IMR-90 (cell line): ENCODE data around the gene ANKMY1. TPM values are rescaled to one million over a fixed set of nuclear protein-coding genes. Genes with fewer than 3 reads are reported as not detected.

ENCODE experiments used
- ATAC-seq: fragments of 200-7000 bp; cut with Tn5 transposase; 2 replicates; pipeline ENCODE4 v1.9.1; 2020; ENCODE audit warnings: low read depth, mild to moderate bottlenecking, moderate library complexity
- BruUV-seq: library from RNA; stranded (reverse); fragments of 400-500 nt; replicated peaks from 2 replicates; lab custom pipeline; 2021; lab: Mats Ljungman, UMichigan
- CTCF ChIA-PET: fragments of 300-600 bp; formaldehyde crosslinking; extraction: SDS; loops from one replicate; lab custom pipeline; 2021; ENCODE audit warnings: antibody characterized with exemption; lab: Yijun Ruan, JAX
- POLR2A ChIA-PET: fragments of 300-600 bp; sonication (Branson Sonifier 250); formaldehyde crosslinking; loops from one replicate; lab custom pipeline; 2022; ENCODE audit warnings: antibody characterized with exemption; ENCODE audit not compliant: unreplicated experiment; lab: Charles Lee
- DNase-seq: peaks from one replicate; pipeline ENCODE4 v3.0.0; 2013
- H2AFZ ChIP-seq: replicated peaks from 2 replicates; pipeline ENCODE3; 2013; ENCODE audit warnings: low read length, mild to moderate bottlenecking; ENCODE audit not compliant: poor library complexity
- H2AK5ac ChIP-seq: 2 replicates; pipeline ENCODE4 v1.6.1; 2013; ENCODE audit warnings: low read depth, low read length, inconsistent platforms
- H2AK9ac ChIP-seq: replicated peaks from 2 replicates; pipeline ENCODE3; 2013; ENCODE audit warnings: mild to moderate bottlenecking, low read depth, low read length, moderate library complexity; ENCODE audit not compliant: poor library complexity
- H2BK120ac ChIP-seq: 2 replicates; pipeline ENCODE4 v1.6.1; 2013; ENCODE audit warnings: low read depth, low read length, inconsistent platforms
- H2BK15ac ChIP-seq: 3 replicates; pipeline ENCODE4 v1.6.1; 2013; ENCODE audit warnings: low read depth, low read length, inconsistent platforms
- H2BK20ac ChIP-seq: 2 replicates; pipeline ENCODE4 v1.6.1; 2013; ENCODE audit warnings: low read depth, mild to moderate bottlenecking, inconsistent platforms, low read length, moderate library complexity
- H2BK5ac ChIP-seq: 2 replicates; pipeline ENCODE4 v1.6.1; 2013; ENCODE audit warnings: mild to moderate bottlenecking, low read depth, low read length, inconsistent platforms; ENCODE audit not compliant: poor library complexity, severe bottlenecking
- H3K14ac ChIP-seq: replicated peaks from 2 replicates; pipeline ENCODE4 v1.6.1; 2013; ENCODE audit warnings: low read depth, low read length, inconsistent platforms
- H3K18ac ChIP-seq: 2 replicates; pipeline ENCODE4 v1.6.1; 2013; ENCODE audit warnings: low read depth, low read length, control low read depth
- H3K23ac ChIP-seq: 2 replicates; pipeline ENCODE4 v1.6.1; 2013; ENCODE audit warnings: low read depth, low read length, inconsistent platforms
- H3K27ac ChIP-seq: 2 replicates; pipeline ENCODE4 v1.5.1; 2013; ENCODE audit warnings: mild to moderate bottlenecking, control low read depth, low read length; ENCODE audit not compliant: insufficient read depth
- H3K27me3 ChIP-seq: 2 replicates; pipeline ENCODE4 v1.6.1; 2013; ENCODE audit warnings: low read length; ENCODE audit not compliant: control insufficient read depth, insufficient read depth
- H3K36me3 ChIP-seq: 2 replicates; pipeline ENCODE4 v1.6.1; 2013; ENCODE audit warnings: low read length, mixed read lengths; ENCODE audit not compliant: control insufficient read depth, insufficient read depth
- H3K4ac ChIP-seq: 2 replicates; pipeline ENCODE4 v1.6.1; 2013; ENCODE audit warnings: low read depth, low read length, inconsistent platforms
- H3K4me1 ChIP-seq: 2 replicates; pipeline ENCODE4 v1.6.1; 2013; ENCODE audit warnings: low read length, mixed read lengths; ENCODE audit not compliant: control insufficient read depth, insufficient read depth
- H3K4me2 ChIP-seq: 2 replicates; pipeline ENCODE4 v1.6.1; 2013; ENCODE audit warnings: low read depth, mild to moderate bottlenecking, control low read depth, low read length, moderate library complexity
- H3K4me3 ChIP-seq: 2 replicates; pipeline ENCODE4 v1.5.1; 2013; ENCODE audit warnings: low read depth, mild to moderate bottlenecking, control low read depth, low read length, moderate library complexity; ENCODE audit not compliant: insufficient read depth
- H3K56ac ChIP-seq: 2 replicates; pipeline ENCODE4 v1.6.1; 2013; ENCODE audit warnings: low read length, inconsistent platforms; ENCODE audit not compliant: insufficient read depth; ENCODE audit errors: extremely low read depth
- H3K79me1 ChIP-seq, 2 experiments: 2 replicates each; pipeline ENCODE4 v1.6.1; 2013; ENCODE audit warnings: low read length in 2 of 2, inconsistent platforms in 1 of 2, low read depth in 1 of 2
- H3K9ac ChIP-seq: 2 replicates; pipeline ENCODE4 v1.6.1; 2013; ENCODE audit warnings: low read depth, low read length, control low read depth
- H3K9me1 ChIP-seq: 2 replicates; pipeline ENCODE4 v1.6.1; 2013; ENCODE audit warnings: low read length, inconsistent platforms; ENCODE audit not compliant: insufficient read depth
- H3K9me3 ChIP-seq: 2 replicates; pipeline ENCODE4 v1.6.1; 2013; ENCODE audit warnings: low read length; ENCODE audit not compliant: control insufficient read depth, insufficient read depth
- H4K20me1 ChIP-seq: 2 replicates; pipeline ENCODE4 v1.6.1; 2013; ENCODE audit warnings: low read length, inconsistent platforms; ENCODE audit not compliant: insufficient read depth
- H4K5ac ChIP-seq: 2 replicates; pipeline ENCODE4 v1.6.1; 2013; ENCODE audit warnings: mild to moderate bottlenecking, low read depth, low read length, control low read depth
- H4K8ac ChIP-seq, 2 experiments: 2 replicates each; pipeline ENCODE4 v1.6.1; 2013; ENCODE audit warnings: low read depth in 2 of 2, low read length in 2 of 2, control low read depth in 1 of 2, inconsistent platforms in 1 of 2
- H4K91ac ChIP-seq: 2 replicates; pipeline ENCODE4 v1.6.1; 2013; ENCODE audit warnings: low read depth, low read length, inconsistent platforms; ENCODE audit not compliant: insufficient read depth
- CEBPB ChIP-seq: IDR thresholded peaks from 2 replicates; pipeline ENCODE4 v1.6.1; 2012; ENCODE audit warnings: low read depth, low read length, improper control_type of control experiment
- SMC3 ChIP-seq: fragments of 150-350 bp; IDR thresholded peaks from 2 replicates; pipeline ENCODE4 v1.6.1; 2016; ENCODE audit warnings: low read depth, mild to moderate bottlenecking, antibody characterized with exemption, low read length, moderate library complexity
- WGBS, 2 experiments: methylation state at CpG; one replicate each; pipeline versions ENCODE4 v1.1.5 to v1.1.7; 2013; ENCODE audit warnings: missing lambda C conversion rate in 2 of 2; ENCODE audit not compliant: insufficient read length in 1 of 2; ENCODE audit errors: extremely low coverage in 2 of 2; 5-methylcytosine and 5-hydroxymethylcytosine counted together
- dilution Hi-C: fragments of 300-500 bp; cut with HindIII; formaldehyde crosslinking; loops from one replicate; pipeline ENCODE4 v1.14.3; 2018; ENCODE audit warnings: low sequenced_read_pairs; ENCODE audit not compliant: unreplicated experiment
- in situ Hi-C: fragments of 300-500 bp; cut with MboI; formaldehyde crosslinking; loops from 3 replicates; pipeline ENCODE4 v1.14.3; 2019; ENCODE audit warnings: low sequenced_read_pairs, inconsistent platforms, mixed read lengths
- intact Hi-C: fragments of 100-400 bp; cut with micrococcal nuclease; formaldehyde crosslinking; loops from 2 replicates; pipeline ENCODE4 v1.10.0; 2022
- polyA plus RNA-seq, 3 experiments: library from polyadenylated mRNA; depleted of rRNA; stranded (reverse); fragments of >200 nt; gene quantifications; 2 replicates each; pipeline ENCODE4 v1.2.3, GENCODE V29; 2012; ENCODE audit warnings: low replicate concordance in 1 of 3
- total RNA-seq: library from RNA; depleted of rRNA; stranded (reverse); fragments of >200 nt; gene quantifications from 2 replicates; pipeline ENCODE4 v1.2.3, GENCODE V29; 2012
- TF ChIP-seq, protein P1 (sequence below): fragments of 150-350 bp; IDR thresholded peaks from 2 replicates; pipeline ENCODE4 v1.6.1; 2016; ENCODE audit warnings: low read depth, mild to moderate bottlenecking, low read length, moderate library complexity, borderline replicate concordance

ANKMY1 gene
- total and polyA plus RNA-seq, 2 of the 4 experiments (the other 2 are of a cell fraction) = 2.9 to 5.5 TPM

DNA sequence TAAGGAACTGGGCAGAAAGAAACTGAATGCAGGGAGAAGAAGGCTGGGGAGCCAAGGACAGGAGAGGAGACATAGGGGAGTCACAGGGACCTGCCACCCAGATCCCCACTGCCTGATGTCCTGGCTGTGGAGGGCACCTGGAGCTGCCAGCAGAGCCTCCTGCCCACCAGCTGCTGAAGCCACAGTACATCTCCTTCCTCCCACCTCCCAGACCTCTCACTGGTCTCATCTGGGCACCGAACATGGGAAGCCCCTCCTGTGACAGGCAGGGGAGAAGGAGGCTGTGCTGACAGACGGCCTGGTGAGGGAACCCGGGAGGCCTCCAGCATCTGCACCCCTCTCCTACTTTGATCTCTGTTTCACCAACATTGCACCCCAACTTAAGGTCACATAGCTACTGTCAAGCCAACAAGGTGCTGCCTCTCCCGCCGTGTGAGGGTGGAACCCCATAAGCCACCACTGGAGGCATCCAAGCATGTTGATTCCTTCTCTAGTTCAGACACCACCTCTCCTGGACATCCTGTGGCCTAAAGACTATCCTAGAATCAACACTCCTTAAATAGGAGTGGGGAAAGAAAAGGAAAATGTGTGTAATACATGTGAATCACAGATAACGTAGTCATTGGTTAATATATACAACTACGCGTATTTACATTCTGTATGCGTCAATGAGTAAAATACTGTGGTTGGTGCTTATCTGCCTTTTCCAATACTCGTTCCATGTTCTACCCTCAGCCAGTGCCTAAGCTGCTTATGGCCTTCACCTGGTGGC is 7.0 kb upstream of the ANKMY1 start (continued):
- TF ChIP-seq SMC3 = peak; percentile 10; the same call in 1 of the 2 replicates
- TF ChIP-seq CEBPB = peak; percentile 85

DNA sequence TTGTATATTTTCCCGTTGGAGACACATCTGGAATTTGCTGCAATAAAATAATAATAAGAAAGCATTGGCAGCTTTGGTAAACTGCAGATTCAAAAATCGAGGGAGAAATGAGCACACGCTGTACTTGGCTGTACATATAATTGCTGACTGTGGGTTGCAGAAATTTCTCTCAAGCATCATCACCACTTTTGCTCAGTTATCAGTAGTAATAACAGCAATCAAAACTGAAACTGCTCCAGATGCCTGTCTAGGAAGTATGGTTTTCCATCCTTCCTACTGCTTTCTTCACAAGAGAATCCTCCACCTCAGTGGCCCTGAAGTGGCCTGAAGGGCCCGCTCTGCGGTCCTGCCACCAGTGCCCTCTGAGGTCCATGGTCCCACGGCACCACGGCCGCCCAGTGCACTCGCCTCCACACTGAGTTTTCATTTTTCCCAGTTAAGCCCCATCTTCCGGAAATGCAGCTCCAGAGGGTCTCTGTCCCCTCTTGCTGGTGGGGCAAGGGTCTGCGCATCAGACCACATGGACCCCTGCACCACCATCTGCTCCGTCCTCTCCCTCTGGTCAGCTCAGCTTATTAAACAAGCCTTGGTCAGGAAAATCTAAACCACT is 6.3 kb upstream of the ANKMY1 start:
- Histone ChIP-seq H3K4me2 (no peak overlapping the region), H4K20me1 (peaks cover 14% of the 10 kb centered on the region), H3K4me1 (peaks cover 33% of the 10 kb centered on the region), H3K27me3 (no peaks in the 10 kb centered on the region), H3K9me1 (peaks cover 34% of the 10 kb centered on the region), H3K9me3 (no peaks in the 10 kb centered on the region), H2BK120ac (peak overlapping the region; percentile 73), H2AFZ (no peak overlapping the region), H3K18ac (no peak overlapping the region; the same call in 1 of the 2 replicates), H2BK5ac (peak overlapping the region; percentile 95), H3K9ac (no peak overlapping the region), H3K4ac (peak overlapping the region; percentile 76), H3K36me3 (no peaks in the 10 kb centered on the region; the same call in 1 of the 2 replicates), H4K8ac (peak overlapping the region in 1 of 2 experiments; percentile 51; a peak in 1 of 4 replicates), H4K91ac (peak overlapping the region; percentile 83), H2BK20ac (peak overlapping the region; percentile 71; the same call in 1 of the 2 replicates), H3K14ac (0 out of 2 replicates have a peak overlapping the region, but pooled peaks have one; percentile 73), H3K23ac (no peak overlapping the region), H3K4me3 (no peak overlapping the region), H3K27ac (peak overlapping the region; percentile 75; the same call in 1 of the 2 replicates), H2AK5ac (peak overlapping the region; percentile 95), H4K5ac (peak overlapping the region; percentile 16; the same call in 1 of the 2 replicates), H2BK15ac (peak overlapping the region; percentile 74; the same call in 2 of the 3 replicates), H3K79me1 (peaks cover 18 to 63% of the 10 kb centered on the region in 2 experiments), H3K56ac (no peak overlapping the region), H2AK9ac (no peak overlapping the region)
- dilution Hi-C loops = no loop called here
- in situ Hi-C loops = no loop called here
- intact Hi-C loops = loop anchor here (10.0 kb wide), 1 partner anchor 431 kb away; the partner anchor contains the start of gene SNED1
- WGBS, 2 experiments = 100% methylated on average over 1 of the region's 12 CpGs; no CpG with 5 or more reads in 1 of the 2 experiments
- no peak for ATAC-seq
- no peak for DNase-seq
- TF ChIP-seq, protein P1, sequence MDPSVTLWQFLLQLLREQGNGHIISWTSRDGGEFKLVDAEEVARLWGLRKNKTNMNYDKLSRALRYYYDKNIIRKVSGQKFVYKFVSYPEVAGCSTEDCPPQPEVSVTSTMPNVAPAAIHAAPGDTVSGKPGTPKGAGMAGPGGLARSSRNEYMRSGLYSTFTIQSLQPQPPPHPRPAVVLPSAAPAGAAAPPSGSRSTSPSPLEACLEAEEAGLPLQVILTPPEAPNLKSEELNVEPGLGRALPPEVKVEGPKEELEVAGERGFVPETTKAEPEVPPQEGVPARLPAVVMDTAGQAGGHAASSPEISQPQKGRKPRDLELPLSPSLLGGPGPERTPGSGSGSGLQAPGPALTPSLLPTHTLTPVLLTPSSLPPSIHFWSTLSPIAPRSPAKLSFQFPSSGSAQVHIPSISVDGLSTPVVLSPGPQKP = no peak
- POLR2A ChIA-PET = no interaction called here
- CTCF ChIA-PET = no interaction called here
- BruUV-seq = no TSS peak
